ENCODE results near the gene PPP1R11. TPM values are rescaled to one million over a fixed set of nuclear protein-coding genes. Genes with fewer than 3 reads are reported as not detected.
A peak's percentile ranks its signal among the peaks of the same experiment; 100 is the strongest.

The PPP1R11 gene
- total and polyA plus RNA-seq, 2 of the 13 experiments (the other 11 are each of a cell fraction or from before 2014, with no cell fraction given): 32.1 to 58.9 TPM

- TF ChIP-seq ZBTB40 (IDR thresholded peaks at IDR 0.05) (no peak), ZBTB40 (CRISPR knock-in tag; IDR thresholded peaks at IDR 0.05) (peak; percentile 42; the same call in 1 of the 2 replicates), ZBTB46 (CRISPR knock-in tag; IDR thresholded peaks at IDR 0.05; ENCODE audit: borderline replicate concordance) (no peak), MXD3 (CRISPR knock-in tag; IDR thresholded peaks at IDR 0.05) (peak; percentile 86), HMG20B (CRISPR knock-in tag; conservative IDR thresholded peaks at IDR 0.05) (peak; percentile 64; the same call in 1 of the 2 replicates), U2AF1 (optimal IDR thresholded peaks at IDR 0.05; ENCODE audit: low read depth, low read length) (peak; percentile 100), SMAD3 (CRISPR knock-in tag; IDR thresholded peaks at IDR 0.05) (peak; percentile 98), ZNF792 (CRISPR knock-in tag; IDR thresholded peaks at IDR 0.05) (peak; percentile 92), HOMEZ (CRISPR knock-in tag; IDR thresholded peaks at IDR 0.05; ENCODE audit: low read depth) (no peak), MTERF4 (CRISPR knock-in tag; IDR thresholded peaks at IDR 0.05) (peak; percentile 80), SCMH1 (CRISPR knock-in tag; IDR thresholded peaks at IDR 0.05; ENCODE audit: borderline replicate concordance) (no peak), ZNF570 (CRISPR knock-in tag; IDR thresholded peaks at IDR 0.05; ENCODE audit: borderline replicate concordance) (no peak), RELA (CRISPR knock-in tag; IDR thresholded peaks at IDR 0.05) (peak; percentile 78; the same call in 1 of the 2 replicates)
These were observed 5.7 kb upstream of the PPP1R11 start, which contains the start of gene POLR1H (continued) for GRCh38 chr6:30061092-30061857.
